Measurements from ENCODE around the gene TPM1.

- TF ChIP-seq EZH2 (IDR thresholded peaks at IDR 0.05; ENCODE audit: borderline replicate concordance, low read length) = no peak
- TF ChIP-seq, protein P1, sequence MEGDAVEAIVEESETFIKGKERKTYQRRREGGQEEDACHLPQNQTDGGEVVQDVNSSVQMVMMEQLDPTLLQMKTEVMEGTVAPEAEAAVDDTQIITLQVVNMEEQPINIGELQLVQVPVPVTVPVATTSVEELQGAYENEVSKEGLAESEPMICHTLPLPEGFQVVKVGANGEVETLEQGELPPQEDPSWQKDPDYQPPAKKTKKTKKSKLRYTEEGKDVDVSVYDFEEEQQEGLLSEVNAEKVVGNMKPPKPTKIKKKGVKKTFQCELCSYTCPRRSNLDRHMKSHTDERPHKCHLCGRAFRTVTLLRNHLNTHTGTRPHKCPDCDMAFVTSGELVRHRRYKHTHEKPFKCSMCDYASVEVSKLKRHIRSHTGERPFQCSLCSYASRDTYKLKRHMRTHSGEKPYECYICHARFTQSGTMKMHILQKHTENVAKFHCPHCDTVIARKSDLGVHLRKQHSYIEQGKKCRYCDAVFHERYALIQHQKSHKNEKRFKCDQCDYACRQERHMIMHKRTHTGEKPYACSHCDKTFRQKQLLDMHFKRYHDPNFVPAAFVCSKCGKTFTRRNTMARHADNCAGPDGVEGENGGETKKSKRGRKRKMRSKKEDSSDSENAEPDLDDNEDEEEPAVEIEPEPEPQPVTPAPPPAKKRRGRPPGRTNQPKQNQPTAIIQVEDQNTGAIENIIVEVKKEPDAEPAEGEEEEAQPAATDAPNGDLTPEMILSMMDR (conservative IDR thresholded peaks at IDR 0.05 in 1 of 2, IDR thresholded peaks at IDR 0.05 in 1 of 2; ENCODE audit: extremely low read depth in 1 of 2, insufficient read depth in 1 of 2, low read depth in 1 of 2, low read length in 2 of 2) = no peak
These were observed 23.9 kb upstream of the TPM1 start for GRCh38 chr15:63018639-63019038.

Measured in mammary epithelial cell (primary cell).